H1 (cell line): ENCODE data around the gene OR10AD1. TPM values are rescaled to one million over a fixed set of nuclear protein-coding genes. Genes with fewer than 3 reads are reported as not detected.

Experiments used
- SIRT6 ChIP-seq: IDR thresholded peaks from one replicate; pipeline ENCODE4 v1.7.1; 2012; ENCODE audit warnings: low read length, inconsistent platforms
- TCF12 ChIP-seq: IDR thresholded peaks from 2 replicates; pipeline ENCODE4 v1.6.1; 2011; ENCODE audit warnings: low read depth, mild to moderate bottlenecking, low read length
- polyA plus RNA-seq, 7 experiments: library from polyadenylated mRNA; depleted of rRNA in 3 of 7; stranded (reverse) in 5 of 7; unstranded in 2 of 7; fragments of >200 nt in 5 of 7; fragments of 200-250 nt in 2 of 7; gene quantifications; 1 replicate in 5 of 7; 2 replicates in 1 of 7; 4 replicates in 1 of 7; pipeline versions ENCODE4 v1.2.1 to v1.2.3, GENCODE V29; 2011 to 2013; ENCODE audit warnings: missing spikeins in 2 of 7, mixed read lengths in 2 of 7
- total RNA-seq: library from RNA; stranded (reverse); fragmentation: NEBNext Ultra II Directional; extraction: Animal tissue kit (Norgen Biotek cat#: 25700); gene quantifications from 2 replicates; pipeline ENCODE4 v1.2.1, GENCODE V29; 2021
- TF ChIP-seq, protein P1 (sequence below): fragments of 300-600 bp; sonication (generic); IDR thresholded peaks from 2 replicates; pipeline ENCODE4 v1.7.1; 2012; ENCODE audit warnings: low read length, moderate library complexity, mild to moderate bottlenecking, inconsistent platforms; ENCODE audit not compliant: insufficient replicate concordance

OR10AD1 gene
- total and polyA plus RNA-seq, 2 of the 8 experiments (the other 6 are each of a cell fraction or from before 2014, with no cell fraction given): not detected

DNA sequence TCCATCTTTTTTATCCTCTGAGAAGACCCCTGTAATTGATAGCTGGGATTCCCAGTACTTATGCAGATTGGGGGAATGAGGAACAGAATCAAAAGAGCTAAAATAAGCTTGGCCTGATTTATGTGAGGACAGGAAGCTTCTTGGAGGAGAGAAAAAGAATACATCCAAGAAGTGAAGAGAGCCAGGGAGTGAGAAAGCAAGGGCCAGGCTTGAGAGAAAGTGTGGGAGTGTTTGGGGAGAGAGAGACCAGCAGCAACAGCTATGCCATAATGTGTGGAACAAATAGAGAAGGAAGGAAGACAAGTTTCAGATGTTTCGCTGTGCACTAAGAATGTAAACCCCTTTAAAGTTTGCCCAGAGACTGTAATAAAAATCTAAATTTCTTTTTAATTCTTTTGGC is 23.6 kb downstream of the OR10AD1 start (continued):
- TF ChIP-seq, protein P1, sequence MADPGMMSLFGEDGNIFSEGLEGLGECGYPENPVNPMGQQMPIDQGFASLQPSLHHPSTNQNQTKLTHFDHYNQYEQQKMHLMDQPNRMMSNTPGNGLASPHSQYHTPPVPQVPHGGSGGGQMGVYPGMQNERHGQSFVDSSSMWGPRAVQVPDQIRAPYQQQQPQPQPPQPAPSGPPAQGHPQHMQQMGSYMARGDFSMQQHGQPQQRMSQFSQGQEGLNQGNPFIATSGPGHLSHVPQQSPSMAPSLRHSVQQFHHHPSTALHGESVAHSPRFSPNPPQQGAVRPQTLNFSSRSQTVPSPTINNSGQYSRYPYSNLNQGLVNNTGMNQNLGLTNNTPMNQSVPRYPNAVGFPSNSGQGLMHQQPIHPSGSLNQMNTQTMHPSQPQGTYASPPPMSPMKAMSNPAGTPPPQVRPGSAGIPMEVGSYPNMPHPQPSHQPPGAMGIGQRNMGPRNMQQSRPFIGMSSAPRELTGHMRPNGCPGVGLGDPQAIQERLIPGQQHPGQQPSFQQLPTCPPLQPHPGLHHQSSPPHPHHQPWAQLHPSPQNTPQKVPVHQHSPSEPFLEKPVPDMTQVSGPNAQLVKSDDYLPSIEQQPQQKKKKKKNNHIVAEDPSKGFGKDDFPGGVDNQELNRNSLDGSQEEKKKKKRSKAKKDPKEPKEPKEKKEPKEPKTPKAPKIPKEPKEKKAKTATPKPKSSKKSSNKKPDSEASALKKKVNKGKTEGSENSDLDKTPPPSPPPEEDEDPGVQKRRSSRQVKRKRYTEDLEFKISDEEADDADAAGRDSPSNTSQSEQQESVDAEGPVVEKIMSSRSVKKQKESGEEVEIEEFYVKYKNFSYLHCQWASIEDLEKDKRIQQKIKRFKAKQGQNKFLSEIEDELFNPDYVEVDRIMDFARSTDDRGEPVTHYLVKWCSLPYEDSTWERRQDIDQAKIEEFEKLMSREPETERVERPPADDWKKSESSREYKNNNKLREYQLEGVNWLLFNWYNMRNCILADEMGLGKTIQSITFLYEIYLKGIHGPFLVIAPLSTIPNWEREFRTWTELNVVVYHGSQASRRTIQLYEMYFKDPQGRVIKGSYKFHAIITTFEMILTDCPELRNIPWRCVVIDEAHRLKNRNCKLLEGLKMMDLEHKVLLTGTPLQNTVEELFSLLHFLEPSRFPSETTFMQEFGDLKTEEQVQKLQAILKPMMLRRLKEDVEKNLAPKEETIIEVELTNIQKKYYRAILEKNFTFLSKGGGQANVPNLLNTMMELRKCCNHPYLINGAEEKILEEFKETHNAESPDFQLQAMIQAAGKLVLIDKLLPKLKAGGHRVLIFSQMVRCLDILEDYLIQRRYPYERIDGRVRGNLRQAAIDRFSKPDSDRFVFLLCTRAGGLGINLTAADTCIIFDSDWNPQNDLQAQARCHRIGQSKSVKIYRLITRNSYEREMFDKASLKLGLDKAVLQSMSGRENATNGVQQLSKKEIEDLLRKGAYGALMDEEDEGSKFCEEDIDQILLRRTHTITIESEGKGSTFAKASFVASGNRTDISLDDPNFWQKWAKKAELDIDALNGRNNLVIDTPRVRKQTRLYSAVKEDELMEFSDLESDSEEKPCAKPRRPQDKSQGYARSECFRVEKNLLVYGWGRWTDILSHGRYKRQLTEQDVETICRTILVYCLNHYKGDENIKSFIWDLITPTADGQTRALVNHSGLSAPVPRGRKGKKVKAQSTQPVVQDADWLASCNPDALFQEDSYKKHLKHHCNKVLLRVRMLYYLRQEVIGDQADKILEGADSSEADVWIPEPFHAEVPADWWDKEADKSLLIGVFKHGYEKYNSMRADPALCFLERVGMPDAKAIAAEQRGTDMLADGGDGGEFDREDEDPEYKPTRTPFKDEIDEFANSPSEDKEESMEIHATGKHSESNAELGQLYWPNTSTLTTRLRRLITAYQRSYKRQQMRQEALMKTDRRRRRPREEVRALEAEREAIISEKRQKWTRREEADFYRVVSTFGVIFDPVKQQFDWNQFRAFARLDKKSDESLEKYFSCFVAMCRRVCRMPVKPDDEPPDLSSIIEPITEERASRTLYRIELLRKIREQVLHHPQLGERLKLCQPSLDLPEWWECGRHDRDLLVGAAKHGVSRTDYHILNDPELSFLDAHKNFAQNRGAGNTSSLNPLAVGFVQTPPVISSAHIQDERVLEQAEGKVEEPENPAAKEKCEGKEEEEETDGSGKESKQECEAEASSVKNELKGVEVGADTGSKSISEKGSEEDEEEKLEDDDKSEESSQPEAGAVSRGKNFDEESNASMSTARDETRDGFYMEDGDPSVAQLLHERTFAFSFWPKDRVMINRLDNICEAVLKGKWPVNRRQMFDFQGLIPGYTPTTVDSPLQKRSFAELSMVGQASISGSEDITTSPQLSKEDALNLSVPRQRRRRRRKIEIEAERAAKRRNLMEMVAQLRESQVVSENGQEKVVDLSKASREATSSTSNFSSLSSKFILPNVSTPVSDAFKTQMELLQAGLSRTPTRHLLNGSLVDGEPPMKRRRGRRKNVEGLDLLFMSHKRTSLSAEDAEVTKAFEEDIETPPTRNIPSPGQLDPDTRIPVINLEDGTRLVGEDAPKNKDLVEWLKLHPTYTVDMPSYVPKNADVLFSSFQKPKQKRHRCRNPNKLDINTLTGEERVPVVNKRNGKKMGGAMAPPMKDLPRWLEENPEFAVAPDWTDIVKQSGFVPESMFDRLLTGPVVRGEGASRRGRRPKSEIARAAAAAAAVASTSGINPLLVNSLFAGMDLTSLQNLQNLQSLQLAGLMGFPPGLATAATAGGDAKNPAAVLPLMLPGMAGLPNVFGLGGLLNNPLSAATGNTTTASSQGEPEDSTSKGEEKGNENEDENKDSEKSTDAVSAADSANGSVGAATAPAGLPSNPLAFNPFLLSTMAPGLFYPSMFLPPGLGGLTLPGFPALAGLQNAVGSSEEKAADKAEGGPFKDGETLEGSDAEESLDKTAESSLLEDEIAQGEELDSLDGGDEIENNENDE: no peak
- TF ChIP-seq TCF12 (no peak), SIRT6 (no peak)
